ENCODE data around the gene TJP3. TPM values are rescaled to one million over a fixed set of nuclear protein-coding genes. Genes with fewer than 3 reads are reported as not detected.

The TJP3 gene
- total and polyA plus RNA-seq, 7 experiments from 2014 or later = 1.2 to 20.1 (median 16.1) TPM

DNA sequence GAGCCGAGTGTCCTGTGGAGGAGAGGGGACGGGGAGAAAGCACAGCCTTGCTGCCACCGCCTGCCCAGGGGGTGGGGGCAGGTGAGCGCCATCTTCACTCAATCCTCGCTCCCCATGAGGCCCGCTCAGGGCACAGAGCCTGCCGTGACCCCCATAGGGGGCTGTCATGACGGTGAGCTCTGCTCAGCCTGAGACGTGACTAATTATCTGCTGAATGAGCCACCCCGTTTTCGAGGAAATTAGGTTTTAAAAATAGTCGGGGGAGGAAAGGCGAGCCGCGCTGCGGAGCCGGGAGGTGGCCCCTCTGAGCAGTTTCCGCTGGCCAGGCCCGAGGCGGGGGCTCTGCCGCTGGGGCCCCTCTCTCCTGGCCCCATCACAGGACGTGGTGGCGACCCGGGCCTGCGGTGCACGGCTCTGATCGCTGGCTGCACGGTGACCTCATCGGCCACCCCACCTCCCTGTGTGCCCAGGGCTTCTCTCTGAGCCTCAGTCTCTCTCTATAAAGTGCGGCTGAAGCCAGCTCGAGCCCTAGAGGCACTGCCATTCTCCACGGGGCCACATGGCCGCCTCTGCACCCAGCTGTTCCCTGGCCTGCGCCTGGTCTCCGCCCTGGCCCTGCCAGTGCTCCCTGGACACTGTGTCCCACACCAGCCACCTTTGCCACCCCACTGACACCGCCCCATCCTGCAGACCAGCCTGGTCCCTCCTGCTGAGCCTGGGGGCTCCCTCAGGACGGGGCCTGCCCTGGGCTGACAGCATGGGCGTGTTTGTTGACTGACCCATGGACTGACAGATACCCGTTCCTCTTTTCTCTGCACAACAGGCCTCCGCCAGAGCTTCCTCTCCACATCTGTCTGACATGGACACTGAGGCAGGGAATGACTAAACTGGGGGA is 36.3 kb upstream of the TJP3 start:
- peaks cover 5 to 26% (median 20%) of the 10 kb centered on the region in 7 donors for H3K4me1 Mint-ChIP-seq
- ATAC-seq = peak; percentile 39
- H3K27ac Mint-ChIP-seq = peak overlapping the region in 2 of 9 donors; percentile 59 to 84
- intact Hi-C loops (cut with micrococcal nuclease) = no loop called here
- Histone ChIP-seq H3K9me3 (ENCODE audit: control insufficient read depth in 2 of 3, low read length in 3 of 3) (no peaks in the 10 kb centered on the region), H3K27ac (ENCODE audit: low read depth, low read length) (peak overlapping the region; percentile 3), H3K4me3 (ENCODE audit: low read length) (no peak overlapping the region), H3K27me3 (ENCODE audit: control insufficient read depth in 2 of 2, insufficient read depth in 2 of 2, low read length in 2 of 2) (no peaks in the 10 kb centered on the region), H3K36me3 (ENCODE audit: control insufficient read depth in 2 of 3, insufficient read depth in 3 of 3, low read length in 3 of 3) (peaks cover 0 to 9% (median 0%) of the 10 kb centered on the region in 3 experiments), H3K4me1 (ENCODE audit: control insufficient read depth in 2 of 2, insufficient read depth in 2 of 2, low read length in 2 of 2) (peaks cover 9 to 12% of the 10 kb centered on the region in 2 donors)
- ChIA-PET POLR2A (interaction anchor here (2.7 kb wide), 1 partner anchor 16 kb away, joined by 7 read pairs; no protein-coding TSS in a partner anchor), CTCF (no interaction called here)
- no peaks in the 10 kb centered on the region for H3K27me3 Mint-ChIP-seq
- H3K9me3 Mint-ChIP-seq = no peaks in the 10 kb centered on the region
- DNase-seq = peak in 1 of 9 donors; percentile 13
- H3K4me3 Mint-ChIP-seq = peak overlapping the region in 6 of 10 donors; percentile 25 to 75 (median 50)
- peaks cover 0 to 8% (median 0%) of the 10 kb centered on the region in 5 donors for H3K36me3 Mint-ChIP-seq

DNA sequence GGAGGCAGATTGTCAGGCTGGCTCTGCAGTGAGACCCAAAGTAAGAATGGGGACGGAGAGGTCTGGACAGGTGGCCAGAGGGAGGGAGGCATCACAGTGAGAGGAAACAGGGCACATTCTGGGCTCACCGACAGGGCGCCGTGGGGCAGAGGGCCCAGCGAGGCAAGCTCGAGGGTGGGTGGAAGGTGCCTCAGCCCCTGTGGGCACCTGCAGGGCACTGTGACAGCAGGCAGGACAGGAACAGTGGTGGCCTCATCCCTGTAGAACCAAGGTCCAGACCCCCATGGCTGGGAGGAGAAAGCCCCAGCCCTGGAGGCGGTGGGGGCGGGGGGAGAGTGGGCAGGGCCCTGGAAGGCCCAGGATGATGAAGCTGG is 35.6 kb upstream of the TJP3 start:
- peaks cover 9 to 12% of the 10 kb centered on the region in 2 donors for H3K4me1 ChIP-seq (ENCODE audit: control insufficient read depth in 2 of 2, insufficient read depth in 2 of 2, low read length in 2 of 2)
- no peaks in the 10 kb centered on the region for H3K27me3 ChIP-seq (ENCODE audit: control insufficient read depth in 2 of 2, insufficient read depth in 2 of 2, low read length in 2 of 2)
- POLR2A ChIA-PET = interaction anchor here (2.7 kb wide), 1 partner anchor 15 kb away, joined by 7 read pairs; no protein-coding TSS in a partner anchor
- peaks cover 9 to 30% (median 26%) of the 10 kb centered on the region in 7 donors for H3K4me1 Mint-ChIP-seq
- peak overlapping the region in 1 of 9 donors; percentile 84 for H3K27ac Mint-ChIP-seq
- H3K4me3 Mint-ChIP-seq = peak overlapping the region in 4 of 10 donors; percentile 25 to 75 (median 52)
- H3K27me3 Mint-ChIP-seq = no peaks in the 10 kb centered on the region
- H3K4me3 ChIP-seq (ENCODE audit: low read length) = no peak overlapping the region
- H3K27ac ChIP-seq (ENCODE audit: low read depth, low read length) = no peak overlapping the region
- ATAC-seq (no peak), DNase-seq (no peak)
- H3K9me3 ChIP-seq (ENCODE audit: control insufficient read depth in 2 of 3, low read length in 3 of 3) = no peaks in the 10 kb centered on the region
- intact Hi-C loops (cut with micrococcal nuclease) = no loop called here
- CTCF ChIA-PET = no interaction called here
- H3K9me3 Mint-ChIP-seq = no peaks in the 10 kb centered on the region
- H3K36me3 ChIP-seq (ENCODE audit: control insufficient read depth in 2 of 3, insufficient read depth in 3 of 3, low read length in 3 of 3) = peaks cover 0 to 3% (median 0%) of the 10 kb centered on the region in 3 experiments
- peaks cover 0 to 7% (median 0%) of the 10 kb centered on the region in 5 donors for H3K36me3 Mint-ChIP-seq

DNA sequence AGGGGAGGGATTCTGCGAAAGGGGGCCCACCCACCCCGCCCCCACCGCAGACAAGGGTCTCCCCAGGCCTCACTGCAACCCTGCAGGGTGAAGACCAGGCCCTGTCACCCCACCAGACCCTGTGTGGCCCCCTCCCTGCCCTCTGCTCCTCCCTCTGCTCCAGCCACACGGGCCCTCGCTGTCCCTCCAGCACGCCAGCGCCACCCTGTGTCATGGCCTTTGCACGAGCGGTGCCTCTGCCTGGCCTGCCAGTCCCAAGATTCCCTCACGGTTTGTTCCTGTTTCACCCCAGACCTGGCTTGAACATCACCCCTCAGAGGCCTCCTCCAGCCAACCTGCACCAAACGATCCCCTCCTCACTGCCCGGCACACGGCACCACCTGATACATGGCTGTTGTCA is 35.2 kb upstream of the TJP3 start:
- H3K36me3 Mint-ChIP-seq = peaks cover 0 to 7% (median 0%) of the 10 kb centered on the region in 5 donors
- H3K27ac Mint-ChIP-seq = peak overlapping the region in 2 of 9 donors; percentile 12 to 43
- CTCF ChIA-PET = no interaction called here

DNA sequence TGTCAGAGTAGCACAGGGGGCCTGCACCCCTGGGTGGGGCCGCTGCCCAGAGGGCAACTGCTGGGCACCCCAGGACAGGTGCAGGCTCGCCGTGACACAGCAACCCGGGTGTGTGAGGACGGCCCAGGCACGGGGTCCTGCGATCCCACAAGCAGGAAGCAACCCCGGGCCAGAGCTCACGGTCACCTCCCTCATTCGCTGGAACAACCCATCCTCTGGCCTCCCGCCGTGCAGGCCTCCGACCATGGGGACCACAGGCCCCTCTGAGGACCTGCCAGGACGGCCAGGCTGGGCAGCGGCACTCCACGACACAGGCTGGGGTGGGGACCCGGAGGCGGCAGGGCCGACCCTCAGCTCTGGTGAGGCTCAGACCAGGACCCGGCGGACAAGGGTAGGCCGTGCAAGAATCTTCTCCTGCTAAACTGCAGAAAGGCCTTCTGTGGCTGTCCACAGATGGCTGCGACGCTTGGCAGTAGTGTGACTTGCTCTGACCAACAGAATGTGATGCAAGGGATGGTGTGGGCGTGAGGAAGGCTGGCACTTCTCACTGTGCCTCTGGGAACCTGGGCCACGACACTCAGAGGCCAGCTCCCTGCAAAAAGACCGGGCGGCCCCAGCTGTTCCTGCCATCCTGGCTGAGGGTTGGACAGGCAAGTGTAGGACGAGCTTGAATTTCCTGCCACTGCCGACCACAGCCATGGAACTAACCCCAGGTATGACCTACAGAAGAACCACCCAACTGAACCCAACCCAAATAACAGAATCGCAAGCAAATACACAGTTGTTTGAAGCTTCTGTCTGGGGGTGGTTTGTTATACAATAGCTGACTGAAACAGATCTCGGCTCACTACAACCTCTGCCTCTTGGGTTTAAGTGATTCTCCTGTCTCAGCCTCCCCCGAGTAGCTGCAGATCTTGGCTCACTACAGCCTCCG is 34.4 kb upstream of the TJP3 start:
- H3K36me3 Mint-ChIP-seq = peaks cover 0 to 7% (median 0%) of the 10 kb centered on the region in 5 donors
- H3K27me3 Mint-ChIP-seq = no peaks in the 10 kb centered on the region
- intact Hi-C loops (cut with micrococcal nuclease) = no loop called here
- peaks cover 9 to 30% (median 27%) of the 10 kb centered on the region in 7 donors for H3K4me1 Mint-ChIP-seq
- no peaks in the 10 kb centered on the region for H3K27me3 ChIP-seq (ENCODE audit: control insufficient read depth in 2 of 2, insufficient read depth in 2 of 2, low read length in 2 of 2)
- POLR2A ChIA-PET = no interaction called here
- H3K4me1 ChIP-seq (ENCODE audit: control insufficient read depth in 2 of 2, insufficient read depth in 2 of 2, low read length in 2 of 2) = peaks cover 9 to 12% of the 10 kb centered on the region in 2 donors
- no peaks in the 10 kb centered on the region for H3K36me3 ChIP-seq (ENCODE audit: control insufficient read depth in 2 of 3, insufficient read depth in 3 of 3, low read length in 3 of 3)
- H3K9me3 ChIP-seq (ENCODE audit: control insufficient read depth in 2 of 3, low read length in 3 of 3) = no peaks in the 10 kb centered on the region
- no peak overlapping the region for H3K4me3 ChIP-seq (ENCODE audit: low read length)
- CTCF ChIA-PET = no interaction called here
- H3K4me3 Mint-ChIP-seq = no peak overlapping the region
- ATAC-seq = no peak
- no peak overlapping the region for H3K27ac Mint-ChIP-seq
- no peak overlapping the region for H3K27ac ChIP-seq (ENCODE audit: low read depth, low read length)
- DNase-seq = no peak
- no peaks in the 10 kb centered on the region for H3K9me3 Mint-ChIP-seq

More for the DNA sequence above, 35.2 kb upstream of the TJP3 start:
- Histone ChIP-seq H3K4me1 (ENCODE audit: control insufficient read depth in 2 of 2, insufficient read depth in 2 of 2, low read length in 2 of 2) (peaks cover 9 to 12% of the 10 kb centered on the region in 2 donors), H3K27ac (ENCODE audit: low read depth, low read length) (no peak overlapping the region), H3K9me3 (ENCODE audit: control insufficient read depth in 2 of 3, low read length in 3 of 3) (no peaks in the 10 kb centered on the region), H3K27me3 (ENCODE audit: control insufficient read depth in 2 of 2, insufficient read depth in 2 of 2, low read length in 2 of 2) (no peaks in the 10 kb centered on the region), H3K4me3 (ENCODE audit: low read length) (no peak overlapping the region), H3K36me3 (ENCODE audit: control insufficient read depth in 2 of 3, insufficient read depth in 3 of 3, low read length in 3 of 3) (no peaks in the 10 kb centered on the region)
- H3K4me1 Mint-ChIP-seq = peaks cover 9 to 30% (median 26%) of the 10 kb centered on the region in 7 donors
- POLR2A ChIA-PET = no interaction called here
- H3K4me3 Mint-ChIP-seq = no peak overlapping the region
- no peak for ATAC-seq
- H3K27me3 Mint-ChIP-seq = no peaks in the 10 kb centered on the region
- H3K9me3 Mint-ChIP-seq = no peaks in the 10 kb centered on the region
- DNase-seq = no peak
- intact Hi-C loops (cut with micrococcal nuclease) = no loop called here

DNA sequence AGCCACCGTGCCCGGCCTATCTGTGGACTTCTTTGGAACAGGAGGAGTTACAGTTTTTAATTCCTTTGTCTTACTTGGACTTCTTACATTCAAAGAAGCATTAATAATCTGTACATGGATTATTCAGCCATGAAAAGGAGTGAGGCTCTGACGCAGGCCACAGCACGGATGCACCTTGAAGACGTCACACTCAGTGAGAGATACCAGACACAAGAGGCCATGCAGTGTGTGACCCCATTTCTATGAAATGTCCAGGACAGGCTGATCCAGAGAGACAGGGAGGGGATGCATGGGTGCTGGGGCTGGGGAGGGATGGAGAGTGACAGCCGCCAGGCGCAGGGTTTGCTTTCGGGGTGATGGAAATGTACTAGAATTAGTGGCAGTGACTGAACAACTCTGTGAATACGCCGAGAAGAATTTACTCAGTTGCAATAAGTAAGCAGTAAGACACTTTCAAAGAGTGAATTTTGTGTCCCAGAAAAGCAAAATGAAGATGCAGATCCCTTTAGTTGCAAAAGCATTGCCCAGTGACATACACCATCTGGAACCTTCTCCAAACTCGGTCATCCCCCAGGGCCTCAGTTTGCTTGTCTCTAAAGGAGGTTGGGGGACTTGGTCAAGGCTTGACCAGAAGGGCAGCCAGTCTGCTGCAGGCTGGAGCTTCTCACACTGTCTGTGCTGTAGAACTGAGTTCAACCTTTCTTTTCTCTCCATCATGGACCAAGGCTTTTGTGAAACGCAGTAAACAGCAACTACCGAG is 33.2 kb upstream of the TJP3 start:
- DNase-seq (no peak), ATAC-seq (no peak)
- intact Hi-C loops (cut with micrococcal nuclease) = no loop called here
- Histone ChIP-seq H3K9me3 (ENCODE audit: control insufficient read depth in 2 of 3, low read length in 3 of 3) (no peaks in the 10 kb centered on the region), H3K4me3 (ENCODE audit: low read length) (no peak overlapping the region), H3K27ac (ENCODE audit: low read depth, low read length) (no peak overlapping the region), H3K27me3 (ENCODE audit: control insufficient read depth in 2 of 2, insufficient read depth in 2 of 2, low read length in 2 of 2) (no peaks in the 10 kb centered on the region), H3K36me3 (ENCODE audit: control insufficient read depth in 2 of 3, insufficient read depth in 3 of 3, low read length in 3 of 3) (no peaks in the 10 kb centered on the region), H3K4me1 (ENCODE audit: control insufficient read depth in 2 of 2, insufficient read depth in 2 of 2, low read length in 2 of 2) (peaks cover 9 to 12% of the 10 kb centered on the region in 2 donors)
- Mint-ChIP-seq H3K4me3 (no peak overlapping the region), H3K27ac (peak overlapping the region in 3 of 9 donors; percentile 59 to 72 (median 65)), H3K9me3 (peaks cover 0 to 2% (median 0%) of the 10 kb centered on the region in 11 donors), H3K27me3 (no peaks in the 10 kb centered on the region), H3K4me1 (peaks cover 9 to 30% (median 27%) of the 10 kb centered on the region in 7 donors), H3K36me3 (peaks cover 0 to 7% (median 0%) of the 10 kb centered on the region in 5 donors)
- POLR2A ChIA-PET = interaction anchor here (1.1 kb wide), 1 partner anchor 13 kb away, joined by 3 read pairs; no protein-coding TSS in a partner anchor
- CTCF ChIA-PET = no interaction called here

DNA sequence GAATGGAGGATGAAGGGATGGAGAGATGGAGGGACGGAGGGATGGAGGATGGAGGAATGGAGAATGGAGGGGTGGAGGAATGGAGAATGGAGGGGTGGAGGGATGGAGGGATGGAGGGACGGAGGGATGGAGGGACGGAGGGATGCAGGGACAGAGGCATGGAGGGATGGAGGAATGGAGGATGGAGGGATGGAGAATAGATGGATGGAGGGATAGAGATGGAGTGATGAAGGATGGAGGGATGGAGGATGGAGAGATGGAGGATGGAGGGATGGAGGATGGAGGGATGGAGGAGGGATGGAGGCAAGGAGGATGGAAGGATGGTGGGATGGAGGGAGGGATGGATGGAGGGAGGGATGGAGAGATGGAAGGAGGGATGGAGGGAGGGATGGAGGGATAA is 30.0 kb upstream of the TJP3 start:
- H3K27me3 ChIP-seq (ENCODE audit: control insufficient read depth in 2 of 2, insufficient read depth in 2 of 2, low read length in 2 of 2) = no peaks in the 10 kb centered on the region
- H3K9me3 ChIP-seq (ENCODE audit: control insufficient read depth in 2 of 3, low read length in 3 of 3) = no peaks in the 10 kb centered on the region
- Mint-ChIP-seq H3K27me3 (no peaks in the 10 kb centered on the region), H3K4me1 (peaks cover 6 to 22% (median 14%) of the 10 kb centered on the region in 7 donors), H3K36me3 (peaks cover 0 to 6% (median 0%) of the 10 kb centered on the region in 5 donors), H3K9me3 (peaks cover 0 to 2% (median 0%) of the 10 kb centered on the region in 11 donors), H3K4me3 (no peak overlapping the region), H3K27ac (no peak overlapping the region)
- CTCF ChIA-PET = no interaction called here
- no peak overlapping the region for H3K4me3 ChIP-seq (ENCODE audit: low read length)
- H3K4me1 ChIP-seq (ENCODE audit: control insufficient read depth in 2 of 2, insufficient read depth in 2 of 2, low read length in 2 of 2) = no peaks in the 10 kb centered on the region
- DNase-seq = no peak
- no peak overlapping the region for H3K27ac ChIP-seq (ENCODE audit: low read depth, low read length)
- POLR2A ChIA-PET = no interaction called here
- ATAC-seq = no peak
- intact Hi-C loops (cut with micrococcal nuclease) = no loop called here
- H3K36me3 ChIP-seq (ENCODE audit: control insufficient read depth in 2 of 3, insufficient read depth in 3 of 3, low read length in 3 of 3) = peaks cover 0 to 3% (median 0%) of the 10 kb centered on the region in 3 experiments

Data from naive thymus-derived CD4-positive, alpha-beta T cell (primary cell).